Activated effector memory CD4-positive, alpha-beta T cell treated with anti-CD3 and anti-CD28 coated beads, Interleukin-2, amount 50 U/mL, for 16 hours (primary cell): ENCODE measurements around the gene EZR.

Experiments used
- DNase-seq: peaks from one replicate; pipeline ENCODE4 v3.0.0-alpha.2; 2020

The EZR gene

GRCh38 chr6:158816803-158817727 lies 2.1 kb downstream of the EZR start:
- peak; percentile 76 for DNase-seq

DNA sequence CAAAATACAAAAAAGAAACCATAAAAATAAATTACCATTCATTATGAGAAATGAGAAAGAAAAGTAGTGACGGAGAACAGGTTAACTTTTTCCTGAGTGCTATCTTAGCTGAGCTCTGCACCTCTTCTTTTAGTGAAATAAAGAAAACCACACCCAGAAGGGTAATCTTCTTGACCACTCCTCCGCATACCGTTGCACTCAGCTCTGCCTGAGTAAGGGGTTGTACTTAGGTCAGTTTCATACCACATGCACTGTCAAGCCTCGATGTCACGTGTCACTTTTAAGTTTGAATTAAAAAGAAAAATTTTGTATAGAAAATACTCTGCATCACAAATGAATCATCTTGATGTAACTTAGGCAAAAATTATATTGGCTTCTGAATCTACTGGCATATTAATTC lies 2.8 kb downstream of the EZR start:
- DNase-seq, result no peak

- DNase-seq, result no peak
These were observed 3.3 kb downstream of the EZR start for GRCh38 chr6:158815907-158816306.

DNA sequence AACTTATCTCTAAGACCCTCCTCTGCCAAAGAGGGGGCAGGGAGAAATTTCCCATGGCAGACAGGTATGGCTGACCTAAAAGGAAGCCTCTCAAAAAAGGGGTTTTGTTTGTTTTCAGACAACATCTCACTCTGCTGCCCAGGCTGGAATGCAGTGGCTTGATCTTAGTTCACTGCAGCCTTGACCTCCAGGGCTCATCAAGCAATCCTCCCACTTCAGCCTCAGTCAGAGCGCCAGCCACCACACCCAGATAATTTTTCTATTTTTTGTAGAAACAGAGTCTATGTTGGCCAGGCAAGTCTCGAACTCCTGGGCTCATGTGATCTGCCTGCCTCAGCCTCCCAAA lies 3.8 kb downstream of the EZR start:
- DNase-seq, result no peak

GRCh38 chr6:158813032-158813431 lies 6.1 kb downstream of the EZR start:
- DNase-seq, result no peak

- no peak for DNase-seq
These were observed 6.6 kb downstream of the EZR start for GRCh38 chr6:158812611-158813010.

DNA sequence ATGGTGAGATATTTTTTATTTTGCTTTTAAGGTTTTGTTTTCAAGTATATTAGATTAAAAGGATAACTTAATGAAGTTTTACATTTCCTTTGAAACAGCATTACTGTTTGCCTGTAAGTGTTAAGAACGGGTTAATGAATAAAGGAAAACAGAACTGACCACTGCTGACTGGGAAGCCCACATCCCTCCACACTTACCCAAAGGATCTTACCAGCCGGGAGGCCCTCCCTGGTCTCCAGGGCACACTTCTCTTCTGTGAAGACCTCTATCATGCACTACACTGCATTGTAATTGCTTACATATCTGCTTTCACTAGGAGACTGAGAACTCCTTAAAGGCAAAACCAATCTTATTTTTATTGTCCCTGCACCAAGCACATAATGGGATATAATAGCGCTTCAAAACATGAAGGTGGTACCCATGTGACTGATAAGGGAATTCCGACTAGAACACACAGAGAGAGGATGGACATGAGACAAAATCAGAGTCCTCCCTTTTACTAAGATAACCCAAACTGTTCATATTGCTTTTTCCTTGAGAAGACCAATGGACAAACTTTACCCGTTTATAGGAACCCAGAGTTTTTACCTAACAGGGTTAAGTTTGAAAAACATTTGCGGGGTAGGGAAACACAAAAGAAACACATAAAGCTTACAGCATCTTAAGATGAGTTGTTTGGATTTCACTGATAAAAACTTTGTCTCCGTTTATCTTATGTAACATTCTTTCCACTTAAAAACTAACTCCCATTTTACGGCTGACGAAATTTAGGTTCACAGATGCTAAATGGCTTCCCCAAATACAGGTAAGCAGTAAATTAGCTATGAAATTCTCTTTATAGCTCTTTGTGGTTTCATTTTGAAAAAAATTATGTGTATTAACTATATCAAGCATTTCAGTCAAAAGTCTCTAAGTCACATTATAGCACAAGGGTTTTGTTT lies 8.7 kb downstream of the EZR start:
- DNase-seq, result no peak

- DNase-seq, result peak; percentile 73
These were observed 10.1 kb downstream of the EZR start for GRCh38 chr6:158808941-158809678.

GRCh38 chr6:158808442-158808833 lies 10.7 kb downstream of the EZR start:
- no peak for DNase-seq

- no peak for DNase-seq
These were observed 11.4 kb downstream of the EZR start for GRCh38 chr6:158807515-158808441.

DNA sequence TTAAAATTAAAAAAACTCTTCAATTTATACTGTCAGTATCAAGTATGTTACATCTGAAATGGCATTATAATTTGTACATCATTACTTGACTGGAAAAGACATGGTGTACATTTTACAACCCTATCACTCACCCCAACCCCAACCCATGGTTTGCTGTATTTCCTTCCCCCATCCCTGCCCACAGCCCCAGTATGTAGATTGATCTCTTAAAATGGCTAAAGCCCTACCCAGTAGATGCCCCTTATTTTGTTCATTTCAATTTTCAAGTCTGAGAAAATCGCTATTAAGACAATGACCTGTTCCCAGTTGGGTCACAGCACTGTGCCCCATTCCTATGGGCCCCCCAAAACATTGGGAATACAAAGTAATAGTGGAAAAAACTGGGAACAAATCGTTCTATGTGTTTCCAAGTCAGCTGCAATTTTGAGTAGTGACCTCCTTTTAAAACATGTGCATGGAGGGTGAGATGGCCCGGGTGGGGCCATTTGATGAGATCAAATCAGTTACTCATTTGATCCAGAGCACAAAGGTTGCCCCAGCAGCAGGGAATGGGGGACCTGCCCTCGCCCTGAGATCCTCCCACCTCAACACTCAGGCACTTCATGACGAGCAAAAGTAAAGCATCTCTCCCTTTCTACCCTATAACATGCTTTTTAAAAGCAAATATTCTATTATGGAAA lies 13.3 kb downstream of the EZR start:
- DNase-seq, result no peak

DNA sequence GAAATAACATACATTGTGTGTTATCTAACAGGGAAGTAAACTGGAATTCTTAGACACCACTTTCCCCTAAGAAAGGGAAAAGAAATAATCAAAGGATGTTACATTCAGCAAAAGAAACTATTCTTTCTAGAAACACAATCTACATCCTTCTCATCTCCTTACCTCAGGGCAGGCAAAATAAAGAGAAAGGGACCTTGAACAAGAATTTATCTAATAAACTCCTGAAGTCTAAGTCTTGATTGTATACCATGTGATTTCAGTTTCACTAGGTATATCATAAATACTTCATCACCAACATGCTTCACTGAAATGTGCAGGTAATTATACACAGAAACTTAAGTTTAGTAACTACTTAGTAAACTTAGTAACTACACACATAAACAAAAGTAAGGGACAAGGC lies 15.0 kb downstream of the EZR start:
- no peak for DNase-seq

DNA sequence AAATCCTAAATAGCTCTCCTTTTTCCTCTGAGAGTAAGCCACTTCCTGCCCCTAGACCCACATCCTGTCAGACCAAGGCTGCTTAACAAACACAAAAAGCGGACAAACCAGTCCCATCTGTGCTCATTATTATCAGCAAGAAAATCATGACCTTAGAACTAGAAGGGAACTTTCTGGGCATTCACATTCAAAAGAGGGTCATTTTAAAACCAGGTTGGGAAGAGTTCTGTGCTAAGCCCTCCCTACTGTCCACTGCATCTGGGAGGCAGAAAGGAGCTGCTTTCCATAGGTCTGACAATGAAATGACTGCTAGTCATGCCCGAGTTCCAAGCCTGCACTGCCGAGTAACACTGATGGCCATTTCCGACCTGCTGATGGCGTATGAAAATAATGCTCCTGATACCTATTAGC lies 15.4 kb downstream of the EZR start:
- peak; percentile 75 for DNase-seq

DNA sequence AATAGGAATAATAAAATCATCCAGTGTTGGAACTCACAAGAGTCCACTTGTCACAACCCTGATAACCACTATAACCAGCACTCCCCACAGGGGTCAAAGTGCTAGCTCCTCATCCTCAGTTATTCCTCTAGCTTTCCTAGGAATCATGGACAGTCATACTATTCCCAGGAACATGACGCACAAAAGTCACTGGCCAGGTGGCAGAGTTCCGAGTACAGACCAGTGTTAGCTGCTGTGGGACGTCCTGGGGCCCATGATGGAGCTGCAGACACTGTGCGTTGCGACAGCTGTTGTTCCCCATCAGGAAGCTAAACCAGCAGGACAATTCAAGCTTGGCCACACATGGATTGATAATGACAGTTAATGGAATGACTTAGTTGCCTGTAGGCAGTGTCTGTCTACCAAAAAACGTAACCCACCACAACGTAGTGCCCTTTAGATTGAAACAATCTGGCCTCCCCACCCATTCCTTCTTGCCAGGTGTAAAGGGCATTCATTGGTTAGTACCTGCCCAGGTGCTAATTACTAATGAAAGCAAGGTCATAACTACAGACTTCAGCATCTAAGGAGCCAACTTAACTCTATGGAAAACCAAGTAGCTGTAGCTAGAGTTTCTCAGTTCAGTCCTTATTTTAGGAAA lies 17.4 kb downstream of the EZR start:
- DNase-seq, result peak; percentile 60

DNA sequence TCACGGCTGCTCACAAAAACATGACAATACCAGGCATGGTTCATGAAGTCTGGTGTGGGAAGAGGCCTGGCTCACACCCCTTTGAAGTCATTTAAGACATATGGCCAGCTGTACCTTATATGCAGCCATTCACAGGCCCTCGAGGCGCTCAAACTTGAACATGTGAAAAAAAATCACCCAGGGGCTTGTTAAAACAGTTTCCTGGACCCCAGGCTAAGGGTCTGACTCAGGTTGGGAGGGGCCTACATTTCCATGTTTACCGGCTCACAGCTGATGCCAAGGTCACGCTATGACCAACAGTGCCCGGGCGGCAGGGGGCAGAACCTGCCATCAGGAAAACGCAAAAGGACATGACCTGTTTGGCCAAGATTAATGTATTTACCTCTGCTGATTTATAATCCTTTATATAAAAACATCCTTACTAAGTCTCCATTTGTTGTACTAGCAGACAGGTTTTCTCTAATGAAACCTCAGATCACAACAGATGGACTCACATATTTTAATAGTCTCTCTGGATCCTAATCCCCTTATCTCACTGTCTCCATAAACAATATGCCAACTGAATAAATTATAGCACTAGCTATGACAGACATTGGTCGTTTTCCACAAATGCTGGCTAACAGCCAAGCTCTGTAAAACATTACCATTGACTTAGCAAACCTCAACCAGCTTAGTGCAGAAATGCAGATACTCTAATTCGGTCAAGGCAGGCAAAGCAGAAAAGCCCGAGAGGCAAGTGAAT lies 19.9 kb downstream of the EZR start:
- no peak for DNase-seq

GRCh38 chr6:158798311-158798710 lies 20.9 kb downstream of the EZR start:
- no peak for DNase-seq

GRCh38 chr6:158797331-158798310 lies 21.5 kb downstream of the EZR start:
- no peak for DNase-seq

DNA sequence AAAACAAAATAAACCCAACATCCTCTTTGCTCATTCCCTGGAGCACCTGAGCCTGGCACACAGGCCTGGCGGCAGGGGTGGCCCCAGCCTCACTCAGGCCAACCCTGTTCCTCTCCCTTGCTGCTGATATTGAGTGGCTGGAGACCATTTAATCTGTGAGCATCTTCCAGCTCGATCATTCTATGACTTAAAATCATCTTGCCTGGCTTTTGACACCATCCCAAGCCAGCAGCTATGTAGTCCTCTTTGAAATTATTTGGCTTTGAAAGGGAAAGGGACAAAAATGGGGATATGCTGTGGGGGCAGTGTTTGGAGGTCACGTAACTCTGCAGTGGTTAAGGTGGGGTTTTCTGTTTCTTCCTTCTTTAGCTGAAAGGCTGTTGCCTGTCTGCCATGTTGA lies 22.8 kb downstream of the EZR start:
- DNase-seq, result no peak

DNA sequence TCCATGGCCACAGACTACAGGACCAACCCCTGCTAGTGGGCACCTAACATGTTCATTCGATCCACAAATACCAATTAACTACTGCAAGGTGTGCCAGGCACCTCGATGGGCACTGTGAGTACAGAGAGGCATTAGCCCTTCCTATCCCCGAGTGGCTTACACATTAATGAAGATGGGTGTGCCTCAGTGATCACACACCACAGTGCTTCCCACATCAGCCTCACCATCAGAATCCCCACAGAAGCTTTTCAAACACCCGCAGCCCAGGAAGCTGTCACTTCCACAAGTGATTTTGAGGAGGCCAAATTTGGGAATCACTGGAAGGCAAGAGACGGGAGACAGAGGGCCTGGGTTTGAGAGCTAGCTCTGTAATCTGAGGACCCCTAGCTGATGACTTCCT lies 23.7 kb downstream of the EZR start:
- DNase-seq, result no peak
